Measurements from ENCODE around the gene OIP5.

OIP5 gene

GRCh38 chr15:41332194-41333025 lies at the start of gene OIP5, which contains the start of gene NUSAP1:
Gene OIP5, minus strand, starts transcription at chr15:41332591. Its CDS starts 30 bp downstream, at chr15:41332561.
Gene NUSAP1, plus strand, starts transcription at chr15:41332881. Its CDS starts 77 bp downstream, at chr15:41332958.
- Mint-ChIP-seq H3K4me1 (peaks cover 23% of the 10 kb centered on the region), H3K27me3 (no peaks in the 10 kb centered on the region), H3K36me3 (no peaks in the 10 kb centered on the region), H3K9me3 (no peaks in the 10 kb centered on the region), H3K4me3 (peak within 1 kb of the TSS; percentile 100), H3K27ac (peak within 1 kb of the TSS; percentile 96)

- Mint-ChIP-seq H3K36me3 (no peaks in the 10 kb centered on the region), H3K4me1 (no peaks in the 10 kb centered on the region), H3K27me3 (no peaks in the 10 kb centered on the region), H3K4me3 (no peak overlapping the region), H3K9me3 (no peaks in the 10 kb centered on the region), H3K27ac (no peak overlapping the region)
Observed at GRCh38 chr15:41377978-41378377, 45.6 kb upstream of the OIP5 start.

GRCh38 chr15:41367418-41367817 lies 35.0 kb upstream of the OIP5 start:
- no peaks in the 10 kb centered on the region for H3K27me3 Mint-ChIP-seq
- H3K36me3 Mint-ChIP-seq, result peaks cover 2% of the 10 kb centered on the region
- no peak overlapping the region for H3K27ac Mint-ChIP-seq
- H3K4me3 Mint-ChIP-seq, result no peak overlapping the region
- H3K9me3 Mint-ChIP-seq, result no peaks in the 10 kb centered on the region
- H3K4me1 Mint-ChIP-seq, result no peaks in the 10 kb centered on the region

- no peaks in the 10 kb centered on the region for H3K36me3 Mint-ChIP-seq
- no peaks in the 10 kb centered on the region for H3K9me3 Mint-ChIP-seq
- no peak overlapping the region for H3K4me3 Mint-ChIP-seq
- H3K4me1 Mint-ChIP-seq, result no peaks in the 10 kb centered on the region
- no peak overlapping the region for H3K27ac Mint-ChIP-seq
- H3K27me3 Mint-ChIP-seq, result no peaks in the 10 kb centered on the region
Observed at GRCh38 chr15:41354371-41354770, 22.0 kb upstream of the OIP5 start.

GRCh38 chr15:41350057-41350717 lies 17.8 kb upstream of the OIP5 start:
- Mint-ChIP-seq H3K4me3 (no peak overlapping the region), H3K36me3 (no peaks in the 10 kb centered on the region), H3K27ac (no peak overlapping the region), H3K27me3 (no peaks in the 10 kb centered on the region), H3K4me1 (no peaks in the 10 kb centered on the region), H3K9me3 (no peaks in the 10 kb centered on the region)

- Mint-ChIP-seq H3K4me3 (no peak overlapping the region), H3K9me3 (no peaks in the 10 kb centered on the region), H3K4me1 (no peaks in the 10 kb centered on the region), H3K36me3 (no peaks in the 10 kb centered on the region), H3K27ac (no peak overlapping the region), H3K27me3 (no peaks in the 10 kb centered on the region)
Observed at GRCh38 chr15:41347236-41347635, 14.8 kb upstream of the OIP5 start.

GRCh38 chr15:41341519-41341918 lies 9.1 kb upstream of the OIP5 start:
- no peaks in the 10 kb centered on the region for H3K36me3 Mint-ChIP-seq
- no peak overlapping the region for H3K27ac Mint-ChIP-seq
- no peaks in the 10 kb centered on the region for H3K9me3 Mint-ChIP-seq
- no peaks in the 10 kb centered on the region for H3K4me1 Mint-ChIP-seq
- no peak overlapping the region for H3K4me3 Mint-ChIP-seq
- H3K27me3 Mint-ChIP-seq, result no peaks in the 10 kb centered on the region

- Mint-ChIP-seq H3K27ac (no peak overlapping the region), H3K4me3 (no peak overlapping the region), H3K9me3 (no peaks in the 10 kb centered on the region), H3K27me3 (no peaks in the 10 kb centered on the region), H3K36me3 (no peaks in the 10 kb centered on the region), H3K4me1 (no peaks in the 10 kb centered on the region)
Observed at GRCh38 chr15:41340189-41340695, 7.9 kb upstream of the OIP5 start.

GRCh38 chr15:41337631-41338522 lies 5.5 kb upstream of the OIP5 start:
- no peak overlapping the region for H3K27ac Mint-ChIP-seq
- H3K4me3 Mint-ChIP-seq, result no peak overlapping the region
- H3K4me1 Mint-ChIP-seq, result peaks cover 5% of the 10 kb centered on the region
- H3K36me3 Mint-ChIP-seq, result no peaks in the 10 kb centered on the region
- no peaks in the 10 kb centered on the region for H3K27me3 Mint-ChIP-seq
- no peaks in the 10 kb centered on the region for H3K9me3 Mint-ChIP-seq

GRCh38 chr15:41337047-41337446 lies 4.7 kb upstream of the OIP5 start:
- no peaks in the 10 kb centered on the region for H3K36me3 Mint-ChIP-seq
- no peaks in the 10 kb centered on the region for H3K27me3 Mint-ChIP-seq
- H3K4me3 Mint-ChIP-seq, result no peak overlapping the region
- H3K27ac Mint-ChIP-seq, result no peak overlapping the region
- H3K9me3 Mint-ChIP-seq, result no peaks in the 10 kb centered on the region
- peaks cover 12% of the 10 kb centered on the region for H3K4me1 Mint-ChIP-seq

GRCh38 chr15:41336549-41336948 lies 4.2 kb upstream of the OIP5 start:
- Mint-ChIP-seq H3K4me3 (no peak overlapping the region), H3K4me1 (peaks cover 17% of the 10 kb centered on the region), H3K27ac (no peak overlapping the region), H3K9me3 (no peaks in the 10 kb centered on the region), H3K36me3 (no peaks in the 10 kb centered on the region), H3K27me3 (no peaks in the 10 kb centered on the region)

- no peak overlapping the region for H3K27ac Mint-ChIP-seq
- H3K9me3 Mint-ChIP-seq, result no peaks in the 10 kb centered on the region
- no peaks in the 10 kb centered on the region for H3K36me3 Mint-ChIP-seq
- H3K4me1 Mint-ChIP-seq, result peaks cover 23% of the 10 kb centered on the region
- H3K4me3 Mint-ChIP-seq, result peak overlapping the region; percentile 61
- no peaks in the 10 kb centered on the region for H3K27me3 Mint-ChIP-seq
Observed at GRCh38 chr15:41334293-41335120, 2.1 kb upstream of the OIP5 start.

- Mint-ChIP-seq H3K36me3 (no peaks in the 10 kb centered on the region), H3K27ac (peak overlapping the region; percentile 96), H3K4me1 (peaks cover 23% of the 10 kb centered on the region), H3K4me3 (peak overlapping the region; percentile 100), H3K9me3 (no peaks in the 10 kb centered on the region), H3K27me3 (no peaks in the 10 kb centered on the region)
Observed at GRCh38 chr15:41333026-41333562, 703 bp upstream of the OIP5 start.

- Mint-ChIP-seq H3K4me1 (peaks cover 23% of the 10 kb centered on the region), H3K36me3 (no peaks in the 10 kb centered on the region), H3K4me3 (peak overlapping the region; percentile 100), H3K27ac (peak overlapping the region; percentile 79), H3K27me3 (no peaks in the 10 kb centered on the region), H3K9me3 (no peaks in the 10 kb centered on the region)
Observed at GRCh38 chr15:41331833-41332193, 578 bp downstream of the OIP5 start.

Data from activated naive CD4-positive, alpha-beta T cell treated with anti-CD3 and anti-CD28 coated beads, Interleukin-2, amount 50 U/mL, for 24 hours (primary cell).